ES-I3 (cell line): Measurements from ENCODE around the gene HBP1.
"Not testable (repeated sequence)": the region's sequence is repeated elsewhere in the genome, so short reads cannot be mapped to it uniquely, and the experiment has no call there.

ENCODE experiments used
- H3K36me3 ChIP-seq: 2 replicates; pipeline ENCODE4 v1.6.1; 2013; ENCODE audit warnings: mild to moderate bottlenecking, low read length, control low read depth, moderate library complexity; ENCODE audit not compliant: insufficient read depth
- H3K4me1 ChIP-seq: 2 replicates; pipeline ENCODE4 v1.6.1; 2013; ENCODE audit warnings: mild to moderate bottlenecking, control low read depth, low read length; ENCODE audit not compliant: insufficient read depth
- H3K9ac ChIP-seq: 2 replicates; pipeline ENCODE4 v1.6.1; 2013; ENCODE audit warnings: low read depth, mild to moderate bottlenecking, low read length, moderate library complexity
- H3K9me3 ChIP-seq: 2 replicates; pipeline ENCODE4 v1.6.1; 2013; ENCODE audit warnings: mild to moderate bottlenecking, low read length, moderate library complexity; ENCODE audit not compliant: control insufficient read depth, insufficient read depth

The HBP1 gene

DNA sequence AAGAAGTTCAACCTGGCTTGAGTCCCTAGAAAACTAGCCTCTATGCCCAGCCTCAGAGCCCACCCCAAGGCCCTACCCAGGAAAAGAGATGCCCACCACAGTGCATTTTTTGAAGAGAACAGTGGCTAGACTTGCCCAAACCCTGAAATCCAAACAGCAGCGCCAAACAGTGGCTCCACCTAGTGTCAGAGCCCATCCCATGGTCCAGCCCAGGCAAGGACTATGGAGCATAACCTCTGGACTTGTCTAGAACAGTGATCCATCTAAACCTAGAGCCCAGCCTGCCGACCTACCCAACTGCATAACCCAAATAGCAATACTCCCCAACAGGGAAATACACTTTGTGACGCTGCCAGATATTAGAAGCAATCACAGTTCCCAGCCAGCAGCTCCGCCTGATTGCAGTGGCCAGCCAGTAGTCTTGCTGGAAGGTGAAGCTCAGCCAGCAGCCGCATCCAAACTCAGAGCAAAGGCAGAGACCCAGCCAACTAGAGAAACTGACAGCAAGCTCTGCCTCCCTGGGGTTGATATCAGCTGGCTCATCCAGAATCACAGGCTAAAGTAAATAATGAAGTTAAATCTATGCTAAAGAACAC, 44.5 kb downstream of the HBP1 start:
- H3K4me1 ChIP-seq, result no peaks in the 10 kb centered on the region
- no peaks in the 10 kb centered on the region for H3K9me3 ChIP-seq
- no peaks in the 10 kb centered on the region for H3K36me3 ChIP-seq
- H3K9ac ChIP-seq, result no peak overlapping the region

DNA sequence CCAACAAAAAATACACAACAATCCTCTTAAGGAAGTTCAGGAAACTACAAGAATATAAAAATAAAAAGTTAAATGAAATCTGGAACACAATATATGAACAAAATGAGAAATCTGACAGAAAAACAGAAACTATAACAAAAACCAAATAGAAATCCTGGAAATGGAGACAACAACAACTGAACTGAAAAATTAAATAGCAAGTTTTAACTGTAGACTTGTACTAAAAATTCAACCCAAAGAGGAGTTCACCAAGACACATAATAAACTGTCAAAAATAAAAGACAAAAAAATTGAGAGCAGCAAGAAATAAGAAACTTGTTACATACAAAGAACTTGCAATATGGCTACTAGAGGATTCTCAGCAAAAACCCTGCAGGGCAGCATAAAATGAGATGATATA, 45.1 kb downstream of the HBP1 start:
- no peak overlapping the region for H3K9ac ChIP-seq
- H3K36me3 ChIP-seq, result no peaks in the 10 kb centered on the region
- no peaks in the 10 kb centered on the region for H3K9me3 ChIP-seq
- no peaks in the 10 kb centered on the region for H3K4me1 ChIP-seq

DNA sequence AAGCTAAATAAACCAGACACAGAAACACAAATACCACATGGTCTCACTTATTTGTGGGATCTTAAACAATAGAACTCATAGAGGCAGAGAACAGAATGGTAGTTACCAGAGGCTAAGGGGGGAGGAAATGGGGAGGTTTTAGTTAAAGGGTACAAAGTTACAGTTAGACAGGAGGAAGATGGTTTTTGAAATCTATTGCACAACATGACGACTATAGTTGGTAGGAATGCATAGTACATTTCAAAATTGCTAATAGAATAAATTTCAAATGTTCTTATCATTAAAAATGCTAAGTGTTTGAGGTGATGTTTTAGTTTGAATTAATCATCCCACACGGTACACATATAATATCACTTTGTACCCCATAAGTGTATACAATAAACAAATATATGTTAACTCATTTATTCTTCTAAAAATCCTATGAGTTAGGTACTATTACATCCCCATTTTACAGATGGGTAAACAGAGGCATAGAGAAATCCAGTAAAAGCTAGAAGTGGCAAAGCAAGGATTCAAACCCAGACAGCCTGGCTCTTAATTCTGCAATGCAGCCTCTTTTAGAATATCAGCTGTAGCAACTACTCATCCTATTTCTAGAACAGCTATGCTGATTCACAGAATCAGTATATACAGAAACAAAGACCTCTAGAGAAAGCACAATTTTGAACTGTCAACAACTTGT, 50.9 kb downstream of the HBP1 start:
- H3K4me1 ChIP-seq, result no peaks in the 10 kb centered on the region
- no peak overlapping the region for H3K9ac ChIP-seq
- H3K36me3 ChIP-seq, result no peaks in the 10 kb centered on the region

DNA sequence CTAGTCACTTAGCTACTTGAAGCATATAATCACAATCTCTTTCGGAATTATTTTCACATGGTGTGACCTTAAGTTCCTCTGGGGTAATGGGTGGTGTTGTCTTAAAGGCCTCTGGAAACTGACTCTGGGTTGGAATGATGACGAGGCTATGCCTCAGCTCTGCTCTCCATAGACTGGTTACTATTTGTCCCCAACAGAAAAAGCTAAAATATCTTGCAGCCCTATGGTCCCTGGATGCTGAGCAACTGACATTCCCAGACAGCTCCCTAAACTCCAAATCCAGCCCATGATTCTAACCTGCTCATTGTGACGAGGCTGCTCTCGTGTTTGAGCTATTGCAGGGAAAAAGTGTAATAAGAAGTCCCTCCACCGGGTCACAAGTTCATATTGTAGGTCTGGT, 51.6 kb downstream of the HBP1 start:
- Histone ChIP-seq H3K9ac (no peak overlapping the region), H3K4me1 (no peaks in the 10 kb centered on the region), H3K9me3 (no peaks in the 10 kb centered on the region), H3K36me3 (no peaks in the 10 kb centered on the region)

More for the DNA sequence above, 50.9 kb downstream of the HBP1 start:
- H3K9me3 ChIP-seq, result no peaks in the 10 kb centered on the region

DNA sequence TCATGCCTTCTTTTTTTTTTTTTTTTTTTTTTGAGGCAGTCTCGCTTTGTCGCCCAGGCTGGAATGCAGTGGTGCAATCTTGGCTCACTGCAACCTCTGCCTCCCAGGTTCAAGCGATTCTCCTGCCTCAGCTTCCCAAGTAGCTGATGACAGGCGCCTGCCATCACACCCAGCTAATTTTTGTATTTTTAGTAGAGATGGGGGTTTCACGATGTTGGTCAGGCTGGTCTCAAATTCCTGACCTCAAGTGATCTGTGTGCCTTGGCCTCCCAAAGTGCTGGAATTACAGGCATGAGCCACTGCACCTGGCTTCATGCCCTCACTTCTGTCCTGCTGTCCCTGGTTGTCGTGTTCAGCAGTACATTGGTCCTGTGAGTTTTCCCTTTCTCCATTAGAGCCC, 52.0 kb downstream of the HBP1 start:
- H3K9ac ChIP-seq, H3K36me3 ChIP-seq, H3K9me3 ChIP-seq, H3K4me1 ChIP-seq: not testable (repeated sequence)

DNA sequence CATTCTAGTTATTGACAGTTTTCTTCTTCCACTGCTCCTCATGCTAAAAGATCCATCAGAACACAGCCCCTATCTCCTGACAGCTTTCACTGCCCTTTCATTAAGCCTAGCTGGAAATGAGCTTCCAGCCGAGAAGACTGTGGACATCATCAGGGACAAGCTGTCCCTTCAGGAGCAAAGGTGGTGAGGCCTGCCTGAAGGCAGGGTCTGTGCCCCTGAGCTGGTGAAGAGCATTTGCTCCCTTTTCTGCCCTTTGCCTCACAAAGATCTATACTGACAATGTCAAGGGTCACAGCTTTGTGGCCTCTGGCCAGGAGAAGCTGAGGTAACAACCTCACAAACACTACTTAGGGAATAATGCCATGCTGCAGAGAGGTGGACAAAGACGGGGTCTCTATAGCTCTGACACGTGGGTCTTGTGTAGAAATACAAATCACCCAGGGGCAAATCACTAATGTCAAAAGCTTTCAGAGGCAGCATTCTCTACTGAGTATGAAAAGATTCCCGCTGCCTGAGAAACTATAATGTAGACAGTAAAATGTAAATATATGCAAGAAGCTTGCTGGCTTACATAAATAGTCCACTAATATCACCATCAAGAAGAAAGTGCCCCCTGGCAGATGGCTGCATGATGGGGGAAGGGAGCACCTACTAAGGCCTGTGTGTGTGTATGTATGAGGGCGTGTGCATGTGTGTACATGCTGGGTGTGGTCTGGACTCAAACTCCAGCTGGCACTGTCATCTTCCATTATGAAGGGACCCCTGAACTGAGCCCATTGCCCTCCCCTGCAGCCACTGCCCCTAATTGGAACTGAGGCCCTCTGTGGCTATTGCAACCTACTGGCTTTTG, 55.8 kb downstream of the HBP1 start:
- Histone ChIP-seq H3K9ac (no peak overlapping the region), H3K36me3 (0 out of 2 replicates have a peak, but pooled peaks cover 3% of the 10 kb centered on the region), H3K9me3 (no peaks in the 10 kb centered on the region), H3K4me1 (no peaks in the 10 kb centered on the region)

DNA sequence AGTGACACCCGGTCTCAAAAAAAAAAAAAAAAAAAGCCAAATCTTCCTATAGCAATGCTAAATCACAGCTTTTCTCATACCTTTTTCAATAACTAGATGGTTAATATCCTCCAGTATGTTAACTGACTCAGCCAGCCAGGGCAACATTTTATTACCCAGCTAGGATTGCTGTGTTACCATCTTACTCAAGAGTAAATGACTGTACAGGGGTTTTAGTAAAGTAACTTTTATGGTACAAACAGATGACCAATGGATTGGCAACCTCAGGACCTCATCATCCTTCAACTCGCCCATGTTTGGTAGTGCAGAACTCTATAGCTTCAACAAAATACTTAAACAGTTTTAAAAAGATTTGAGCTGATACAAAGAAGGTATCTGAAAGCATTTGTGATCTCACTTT, 59.5 kb downstream of the HBP1 start:
- Histone ChIP-seq H3K9ac (no peak overlapping the region), H3K9me3 (no peaks in the 10 kb centered on the region), H3K36me3 (0 out of 2 replicates have a peak, but pooled peaks cover 3% of the 10 kb centered on the region), H3K4me1 (no peaks in the 10 kb centered on the region)

DNA sequence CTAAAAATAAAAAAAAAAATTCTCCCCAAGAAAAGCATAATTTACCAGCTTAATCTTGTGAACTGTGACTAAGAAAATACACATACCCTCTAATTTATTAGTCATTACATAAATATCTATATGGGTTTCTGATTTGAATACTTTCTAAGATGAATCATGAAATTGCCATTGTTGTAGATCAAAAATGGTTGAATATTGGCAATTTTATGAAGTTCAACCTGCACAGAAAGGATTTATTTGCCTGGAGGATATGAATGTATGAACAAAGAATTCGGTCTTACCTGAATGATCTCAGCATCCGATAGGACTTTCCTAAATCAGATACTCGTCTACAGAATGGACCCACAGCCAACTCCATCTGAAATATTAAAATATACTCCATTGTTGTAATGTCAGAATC, 61.5 kb downstream of the HBP1 start:
- H3K9ac ChIP-seq, result no peak overlapping the region
- no peaks in the 10 kb centered on the region for H3K4me1 ChIP-seq
- no peaks in the 10 kb centered on the region for H3K9me3 ChIP-seq
- H3K36me3 ChIP-seq, result 0 out of 2 replicates have a peak, but pooled peaks cover 3% of the 10 kb centered on the region

DNA sequence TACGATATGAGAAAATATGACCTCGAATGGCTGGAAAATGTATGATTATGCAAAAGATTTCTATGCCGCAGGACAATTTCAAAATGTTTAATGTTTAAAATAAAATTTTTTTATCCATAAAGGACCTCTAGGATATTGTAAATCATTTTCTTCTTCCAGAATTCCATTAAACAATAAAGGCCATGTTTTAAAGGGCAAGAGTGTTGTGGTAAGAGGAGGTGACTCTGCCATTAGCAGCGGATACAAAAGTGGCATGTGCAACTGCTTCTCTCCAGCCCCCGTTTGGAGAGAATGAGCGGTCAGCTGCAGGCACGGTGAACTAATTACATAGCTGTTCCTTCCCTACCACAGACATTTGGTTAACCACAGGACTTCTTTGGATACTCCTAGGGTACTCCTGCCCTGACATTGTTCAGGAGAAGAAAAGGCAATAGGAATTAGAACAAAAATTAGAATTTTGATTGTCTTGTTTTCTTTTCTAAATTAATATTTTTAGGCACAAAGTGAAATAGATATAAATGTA, 63.8 kb downstream of the HBP1 start:
- Histone ChIP-seq H3K9me3 (no peaks in the 10 kb centered on the region), H3K9ac (no peak overlapping the region), H3K4me1 (no peaks in the 10 kb centered on the region), H3K36me3 (no peaks in the 10 kb centered on the region)

DNA sequence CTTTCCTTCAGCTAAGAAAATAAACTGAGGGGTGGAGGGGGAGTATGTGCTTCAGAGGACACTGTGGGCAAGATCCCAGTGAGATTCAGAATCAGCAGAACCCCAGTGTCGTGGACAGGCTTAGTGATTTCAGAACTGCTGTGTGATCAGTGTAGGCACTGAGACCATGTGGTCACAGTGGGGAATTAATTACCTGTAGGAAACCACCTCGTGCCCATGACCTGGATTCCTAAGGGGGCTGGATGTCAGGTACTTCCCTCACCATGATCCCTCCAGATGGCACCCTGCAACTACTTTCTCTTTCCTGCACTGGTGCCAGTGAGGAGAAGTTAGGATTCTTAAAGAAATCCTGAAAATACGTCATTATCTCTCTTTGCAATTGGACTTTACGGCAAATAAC, 64.4 kb downstream of the HBP1 start:
- Histone ChIP-seq H3K4me1 (no peaks in the 10 kb centered on the region), H3K36me3 (no peaks in the 10 kb centered on the region), H3K9ac (no peak overlapping the region), H3K9me3 (no peaks in the 10 kb centered on the region)

DNA sequence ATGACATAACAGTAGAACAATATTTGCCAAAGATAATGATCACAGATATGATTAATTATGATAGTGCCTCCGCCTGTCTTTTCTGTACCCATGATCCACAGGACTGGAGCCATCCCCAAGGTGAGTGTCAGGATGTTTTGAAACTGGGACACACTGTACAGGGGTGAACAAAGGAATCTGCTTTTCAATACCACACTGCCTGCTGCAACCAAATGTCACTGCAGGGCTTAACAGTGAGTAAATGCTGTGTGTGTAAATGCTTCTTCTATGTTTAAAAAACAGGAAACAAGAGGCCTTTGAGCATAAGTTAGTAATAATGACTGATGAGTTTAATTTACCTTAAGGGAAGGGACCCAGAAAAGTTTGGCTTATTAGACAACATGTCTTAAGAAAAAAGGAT, 65.2 kb downstream of the HBP1 start:
- Histone ChIP-seq H3K9ac (no peak overlapping the region), H3K36me3 (no peaks in the 10 kb centered on the region), H3K4me1 (no peaks in the 10 kb centered on the region), H3K9me3 (no peaks in the 10 kb centered on the region)

DNA sequence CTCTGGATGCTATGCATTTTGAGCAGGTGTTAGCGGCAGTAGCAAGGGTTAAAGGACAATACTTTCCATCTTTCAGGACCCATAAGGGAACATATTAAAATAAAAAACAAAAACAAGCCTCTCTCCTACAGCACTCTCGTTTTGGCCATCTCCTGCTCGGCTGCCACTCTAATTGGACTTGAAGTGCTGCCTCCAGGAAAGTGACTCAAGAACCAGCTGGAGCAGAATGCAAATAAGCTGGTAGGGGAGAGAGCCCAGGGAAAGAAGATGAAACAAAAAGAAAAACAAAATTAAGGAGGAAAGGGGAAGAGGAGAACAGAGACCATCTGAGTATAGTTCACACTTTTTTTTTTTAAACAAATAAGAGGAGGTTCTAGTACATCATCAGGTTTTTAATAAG, 65.6 kb downstream of the HBP1 start:
- Histone ChIP-seq H3K36me3 (no peaks in the 10 kb centered on the region), H3K9me3 (no peaks in the 10 kb centered on the region), H3K9ac (no peak overlapping the region), H3K4me1 (no peaks in the 10 kb centered on the region)

DNA sequence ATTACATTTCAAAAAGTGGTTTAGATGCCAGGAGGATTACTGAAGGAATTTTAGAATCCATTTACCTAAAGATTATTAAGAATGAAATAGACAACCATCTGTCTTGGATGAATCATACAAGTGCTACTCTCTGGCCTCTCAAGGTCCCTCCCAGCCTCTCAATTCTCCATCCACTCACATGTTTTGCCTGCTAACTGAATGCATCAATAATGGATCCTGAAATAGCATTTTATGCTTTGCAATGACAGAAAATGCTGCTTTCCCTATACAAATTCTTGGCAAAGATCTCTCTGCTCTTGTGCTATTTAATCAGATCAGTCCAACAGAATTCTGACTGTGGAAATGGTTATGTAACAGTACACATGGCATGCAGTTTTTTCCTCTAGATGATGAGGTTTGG, 68.1 kb downstream of the HBP1 start:
- no peaks in the 10 kb centered on the region for H3K4me1 ChIP-seq
- H3K36me3 ChIP-seq, result no peaks in the 10 kb centered on the region
- H3K9ac ChIP-seq, result no peak overlapping the region
- no peaks in the 10 kb centered on the region for H3K9me3 ChIP-seq

DNA sequence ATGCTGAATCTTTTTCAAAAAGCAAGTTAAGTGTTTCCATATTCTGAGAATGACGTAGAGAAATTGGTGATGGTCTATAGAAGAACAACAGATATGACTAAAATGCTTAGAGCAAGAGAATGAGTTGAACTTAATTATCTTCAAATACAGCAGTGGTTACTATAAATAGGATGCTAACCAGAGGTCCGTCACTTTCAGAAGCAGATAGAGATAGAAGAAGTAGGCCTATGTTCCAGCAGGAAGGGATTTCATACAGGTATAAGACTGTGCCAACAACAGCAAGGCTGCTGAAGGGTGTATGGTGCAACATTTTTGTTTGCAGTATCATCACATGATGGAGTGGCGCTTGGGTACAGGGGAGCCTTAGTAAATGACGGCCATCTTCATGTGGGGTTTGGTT, 68.6 kb downstream of the HBP1 start:
- H3K4me1 ChIP-seq, result no peaks in the 10 kb centered on the region
- no peaks in the 10 kb centered on the region for H3K9me3 ChIP-seq
- H3K36me3 ChIP-seq, result no peaks in the 10 kb centered on the region
- no peak overlapping the region for H3K9ac ChIP-seq
